Stimulated activated CD8-positive, alpha-beta memory T cell treated with anti-CD3 and anti-CD28 coated beads, Interleukin-4, amount 100 ng/mL, for 1 hour (primary cell): ENCODE measurements around the gene SMG6.
"Not testable (repeated sequence)": the region's sequence is repeated elsewhere in the genome, so short reads cannot be mapped to it uniquely, and the experiment has no call there.

Experiments used
- DNase-seq, 2 donors: peaks; one replicate each; pipeline ENCODE4 v3.0.0-alpha.2; 2020; ENCODE audit warnings: low read depth in 2 of 2, low spot score in 1 of 2

SMG6 gene

GRCh38 chr17:2303204-2304188 lies at the start of gene SMG6, which contains the start of gene SRR:
TSS of gene SMG6 (minus strand) at chr17:2303785. CDS start at chr17:2303720, 65 bp downstream.
TSS of gene SRR (plus strand) at chr17:2303950. CDS start at chr17:2315561, 11,611 bp downstream.
- DNase-seq = peak; percentile 88 to 90

- DNase-seq = no peak
Observed at GRCh38 chr17:2351269-2351668, 47.7 kb upstream of the SMG6 start.

- no peak for DNase-seq
Observed at GRCh38 chr17:2347805-2348685, 44.5 kb upstream of the SMG6 start.

GRCh38 chr17:2346475-2346874 lies 42.9 kb upstream of the SMG6 start:
- no peak for DNase-seq

GRCh38 chr17:2344528-2344927 lies 40.9 kb upstream of the SMG6 start:
- DNase-seq = no peak

GRCh38 chr17:2343421-2343820 lies 39.8 kb upstream of the SMG6 start:
- peak in 1 of 2 donors; percentile 25 for DNase-seq

GRCh38 chr17:2338315-2338657 lies 34.7 kb upstream of the SMG6 start:
- no peak for DNase-seq

GRCh38 chr17:2337544-2338314 lies 34.1 kb upstream of the SMG6 start:
- DNase-seq = peak in 1 of 2 donors; percentile 15

GRCh38 chr17:2336852-2337543 lies 33.4 kb upstream of the SMG6 start, which contains the start of gene SGSM2:
TSS of gene SGSM2 (plus strand) at chr17:2337501. CDS start at chr17:2337689, 188 bp downstream.
- peak; percentile 35 to 40 for DNase-seq

- peak; percentile 67 to 73 for DNase-seq
Observed at GRCh38 chr17:2336215-2336851, 32.7 kb upstream of the SMG6 start, which contains the start of gene TSR1. TSS of gene TSR1 (minus strand) at chr17:2336457. CDS start at chr17:2336427, 30 bp downstream.

GRCh38 chr17:2335726-2336214 lies 32.2 kb upstream of the SMG6 start:
- no peak for DNase-seq

GRCh38 chr17:2331303-2331702 lies 27.7 kb upstream of the SMG6 start:
- no peak for DNase-seq

- no peak for DNase-seq
Observed at GRCh38 chr17:2323629-2324314, 20.2 kb upstream of the SMG6 start.

- DNase-seq = no peak
Observed at GRCh38 chr17:2321399-2321798, 17.8 kb upstream of the SMG6 start.

GRCh38 chr17:2319051-2319450 lies 15.5 kb upstream of the SMG6 start:
- DNase-seq = no peak

GRCh38 chr17:2317796-2318195 lies 14.2 kb upstream of the SMG6 start:
- no peak for DNase-seq

GRCh38 chr17:2316916-2317205 lies 13.3 kb upstream of the SMG6 start:
- DNase-seq = not testable (repeated sequence)

- no peak for DNase-seq
Observed at GRCh38 chr17:2312736-2313135, 9.2 kb upstream of the SMG6 start.
